Measurements from ENCODE around the gene ARX.

ARX gene

DNA sequence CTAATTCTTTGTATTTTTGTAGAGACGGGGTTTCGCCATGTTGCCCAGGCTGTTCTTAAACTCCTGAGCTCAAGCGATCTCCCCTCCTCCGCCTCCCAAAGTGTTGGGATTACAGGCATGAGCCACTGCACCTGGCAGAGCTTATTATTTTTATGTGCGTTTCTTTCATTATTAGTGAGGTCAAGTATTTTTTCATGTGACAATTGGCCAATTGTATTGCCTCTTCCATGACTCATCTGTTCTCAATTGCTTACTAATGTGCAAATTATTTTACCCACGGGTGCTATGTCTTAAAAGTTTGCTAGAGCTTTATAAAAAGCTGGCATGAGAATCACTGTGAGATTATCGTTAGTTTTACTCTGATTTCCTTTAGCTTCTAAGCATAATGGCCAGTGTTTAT lies 13.0 kb upstream of the ARX start:
- no peaks in the 10 kb centered on the region for H3K36me3 ChIP-seq (ENCODE audit: control insufficient read depth in 2 of 2, insufficient read depth in 2 of 2, low read length in 2 of 2)
- H3K27ac ChIP-seq (ENCODE audit: low read depth in 2 of 2, low read length in 2 of 2): no peak overlapping the region
- peaks cover 5 to 8% of the 10 kb centered on the region in 2 donors for H3K27me3 ChIP-seq (ENCODE audit: control insufficient read depth in 2 of 2, insufficient read depth in 2 of 2, low read length in 2 of 2)
- H3K9me3 ChIP-seq (ENCODE audit: control insufficient read depth in 2 of 2, low read length in 2 of 2): no peaks in the 10 kb centered on the region
- H3K4me1 ChIP-seq (ENCODE audit: control insufficient read depth in 2 of 2, insufficient read depth in 2 of 2, low read length in 2 of 2): no peaks in the 10 kb centered on the region
- no peak overlapping the region for H3K9ac ChIP-seq (ENCODE audit: low read depth in 1 of 2, low read length in 2 of 2)
- no peak overlapping the region for H3K4me3 ChIP-seq (ENCODE audit: low read length in 2 of 2)

DNA sequence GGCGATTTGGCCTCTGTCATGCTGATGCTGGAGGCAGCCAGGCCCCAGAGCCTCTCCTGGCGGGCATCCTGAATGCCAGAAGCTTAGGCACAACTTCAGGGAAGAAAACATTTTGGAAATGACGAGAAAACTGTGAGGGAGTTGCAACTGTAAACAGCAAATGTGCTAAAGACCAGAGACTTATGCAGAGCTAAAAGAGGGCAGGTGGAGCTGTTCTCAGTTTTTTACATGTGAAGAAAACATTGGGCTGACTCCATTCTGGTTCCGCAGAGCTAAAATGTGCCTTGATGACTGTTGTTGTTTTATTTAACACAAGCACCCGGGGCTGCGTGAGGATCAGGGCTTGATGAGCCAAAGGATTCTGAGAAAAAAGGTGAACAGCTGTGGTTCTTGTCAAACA lies 10.8 kb upstream of the ARX start:
- no peak overlapping the region for H3K4me3 ChIP-seq (ENCODE audit: low read length in 2 of 2)
- peaks cover 20 to 23% of the 10 kb centered on the region in 2 donors for H3K27me3 ChIP-seq (ENCODE audit: control insufficient read depth in 2 of 2, insufficient read depth in 2 of 2, low read length in 2 of 2)
- no peaks in the 10 kb centered on the region for H3K36me3 ChIP-seq (ENCODE audit: control insufficient read depth in 2 of 2, insufficient read depth in 2 of 2, low read length in 2 of 2)
- no peak overlapping the region for H3K27ac ChIP-seq (ENCODE audit: low read depth in 2 of 2, low read length in 2 of 2)
- no peak overlapping the region for H3K9ac ChIP-seq (ENCODE audit: low read depth in 1 of 2, low read length in 2 of 2)
- no peaks in the 10 kb centered on the region for H3K4me1 ChIP-seq (ENCODE audit: control insufficient read depth in 2 of 2, insufficient read depth in 2 of 2, low read length in 2 of 2)
- H3K9me3 ChIP-seq (ENCODE audit: control insufficient read depth in 2 of 2, low read length in 2 of 2): no peaks in the 10 kb centered on the region

DNA sequence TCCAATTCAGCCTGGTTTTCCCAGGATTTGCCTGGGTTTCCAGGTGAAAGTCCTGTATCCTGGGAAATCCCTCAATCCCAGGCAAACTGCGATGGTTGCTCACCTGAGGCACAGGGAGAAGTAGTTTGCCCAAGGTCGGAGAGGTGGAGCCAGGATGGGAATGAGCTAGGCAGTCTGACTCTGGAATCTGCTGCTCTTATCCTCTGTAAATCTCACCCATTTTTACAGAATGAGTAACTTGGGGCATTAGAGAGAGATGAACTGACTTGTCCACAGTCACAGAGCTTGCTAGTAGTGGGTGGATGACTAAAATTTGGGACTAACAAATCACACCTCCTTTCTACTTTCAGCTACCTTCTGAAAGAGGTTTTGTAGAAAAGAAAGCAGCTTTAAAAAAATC lies 9.8 kb upstream of the ARX start:
- Histone ChIP-seq H3K9me3 (ENCODE audit: control insufficient read depth in 2 of 2, low read length in 2 of 2) (no peaks in the 10 kb centered on the region), H3K9ac (ENCODE audit: low read depth in 1 of 2, low read length in 2 of 2) (no peak overlapping the region), H3K27ac (ENCODE audit: low read depth in 2 of 2, low read length in 2 of 2) (no peak overlapping the region), H3K36me3 (ENCODE audit: control insufficient read depth in 2 of 2, insufficient read depth in 2 of 2, low read length in 2 of 2) (no peaks in the 10 kb centered on the region), H3K27me3 (ENCODE audit: control insufficient read depth in 2 of 2, insufficient read depth in 2 of 2, low read length in 2 of 2) (peaks cover 29 to 32% of the 10 kb centered on the region in 2 donors), H3K4me3 (ENCODE audit: low read length in 2 of 2) (no peak overlapping the region), H3K4me1 (ENCODE audit: control insufficient read depth in 2 of 2, insufficient read depth in 2 of 2, low read length in 2 of 2) (peaks cover 1 to 2% of the 10 kb centered on the region in 2 donors)

DNA sequence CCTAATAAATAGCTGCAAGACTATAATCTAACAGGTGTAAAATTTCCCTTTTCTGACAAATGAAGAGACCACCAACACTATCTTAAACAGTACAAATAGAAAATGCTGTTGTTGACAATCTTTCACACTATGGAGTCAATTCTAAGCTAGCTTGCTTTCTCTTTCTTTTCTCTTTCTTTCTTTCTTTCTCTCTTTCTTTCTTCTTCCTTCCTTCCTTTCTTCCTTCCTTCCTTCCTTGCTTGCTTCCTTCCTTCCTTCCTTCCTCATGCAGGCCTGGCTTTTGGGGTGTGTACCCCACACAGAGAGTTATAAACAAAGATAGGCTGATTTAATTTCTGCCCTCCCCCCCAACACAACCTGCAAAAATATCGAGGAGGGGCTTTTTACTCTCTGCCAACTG lies 8.1 kb upstream of the ARX start:
- no peaks in the 10 kb centered on the region for H3K9me3 ChIP-seq (ENCODE audit: control insufficient read depth in 2 of 2, low read length in 2 of 2)
- H3K27me3 ChIP-seq (ENCODE audit: control insufficient read depth in 2 of 2, insufficient read depth in 2 of 2, low read length in 2 of 2): peaks cover 43 to 44% of the 10 kb centered on the region in 2 donors
- H3K36me3 ChIP-seq (ENCODE audit: control insufficient read depth in 2 of 2, insufficient read depth in 2 of 2, low read length in 2 of 2): no peaks in the 10 kb centered on the region
- H3K4me3 ChIP-seq (ENCODE audit: low read length in 2 of 2): no peak overlapping the region
- no peak overlapping the region for H3K27ac ChIP-seq (ENCODE audit: low read depth in 2 of 2, low read length in 2 of 2)
- H3K4me1 ChIP-seq (ENCODE audit: control insufficient read depth in 2 of 2, insufficient read depth in 2 of 2, low read length in 2 of 2): peaks cover 2 to 3% of the 10 kb centered on the region in 2 donors
- no peak overlapping the region for H3K9ac ChIP-seq (ENCODE audit: low read depth in 1 of 2, low read length in 2 of 2)

DNA sequence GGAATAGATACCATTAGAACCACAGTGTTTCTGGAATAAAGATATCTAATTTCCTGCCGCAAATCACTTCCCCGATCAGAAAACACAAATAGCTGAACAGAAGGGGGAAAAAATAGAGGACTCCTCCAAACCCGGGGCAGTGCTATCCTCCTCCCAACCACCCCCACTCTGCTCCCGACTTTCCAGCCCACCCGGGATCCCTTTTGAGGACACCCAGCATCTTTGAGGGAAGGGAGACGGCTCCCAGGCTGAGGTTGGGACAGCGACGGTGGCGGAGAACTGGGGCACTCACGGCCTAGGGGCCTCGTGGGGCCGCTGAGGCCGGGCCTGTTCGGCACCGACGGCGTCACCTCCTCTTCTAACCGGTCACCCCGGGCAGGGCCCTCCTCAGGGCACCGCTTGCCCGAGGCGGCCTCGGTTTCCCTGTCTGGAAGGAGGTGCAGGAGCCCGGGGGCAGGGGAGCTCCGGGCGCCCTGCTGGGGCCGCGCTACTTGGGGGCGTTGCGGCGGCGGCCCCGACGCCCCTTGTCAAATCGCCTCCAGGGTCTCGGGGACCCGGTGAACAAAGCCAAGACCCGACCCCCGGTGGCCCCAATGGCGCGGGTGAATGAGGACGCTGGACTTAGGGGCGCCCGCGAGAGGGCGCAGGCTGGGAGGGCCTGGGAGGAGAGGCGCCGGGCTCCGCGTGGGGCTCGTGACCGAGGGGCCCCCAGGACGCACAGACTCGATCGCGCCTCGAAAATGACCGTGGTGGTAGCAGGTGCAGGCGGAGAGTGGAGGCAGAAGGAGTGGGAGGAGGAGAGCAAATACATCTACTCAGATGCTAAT lies 6.9 kb upstream of the ARX start:
- peaks cover 49 to 53% of the 10 kb centered on the region in 2 donors for H3K27me3 ChIP-seq (ENCODE audit: control insufficient read depth in 2 of 2, insufficient read depth in 2 of 2, low read length in 2 of 2)
- no peak overlapping the region for H3K9ac ChIP-seq (ENCODE audit: low read depth in 1 of 2, low read length in 2 of 2)
- no peaks in the 10 kb centered on the region for H3K9me3 ChIP-seq (ENCODE audit: control insufficient read depth in 2 of 2, low read length in 2 of 2)
- H3K4me1 ChIP-seq (ENCODE audit: control insufficient read depth in 2 of 2, insufficient read depth in 2 of 2, low read length in 2 of 2): peaks cover 2 to 3% of the 10 kb centered on the region in 2 donors
- H3K27ac ChIP-seq (ENCODE audit: low read depth in 2 of 2, low read length in 2 of 2): no peak overlapping the region
- H3K36me3 ChIP-seq (ENCODE audit: control insufficient read depth in 2 of 2, insufficient read depth in 2 of 2, low read length in 2 of 2): no peaks in the 10 kb centered on the region
- no peak overlapping the region for H3K4me3 ChIP-seq (ENCODE audit: low read length in 2 of 2)

DNA sequence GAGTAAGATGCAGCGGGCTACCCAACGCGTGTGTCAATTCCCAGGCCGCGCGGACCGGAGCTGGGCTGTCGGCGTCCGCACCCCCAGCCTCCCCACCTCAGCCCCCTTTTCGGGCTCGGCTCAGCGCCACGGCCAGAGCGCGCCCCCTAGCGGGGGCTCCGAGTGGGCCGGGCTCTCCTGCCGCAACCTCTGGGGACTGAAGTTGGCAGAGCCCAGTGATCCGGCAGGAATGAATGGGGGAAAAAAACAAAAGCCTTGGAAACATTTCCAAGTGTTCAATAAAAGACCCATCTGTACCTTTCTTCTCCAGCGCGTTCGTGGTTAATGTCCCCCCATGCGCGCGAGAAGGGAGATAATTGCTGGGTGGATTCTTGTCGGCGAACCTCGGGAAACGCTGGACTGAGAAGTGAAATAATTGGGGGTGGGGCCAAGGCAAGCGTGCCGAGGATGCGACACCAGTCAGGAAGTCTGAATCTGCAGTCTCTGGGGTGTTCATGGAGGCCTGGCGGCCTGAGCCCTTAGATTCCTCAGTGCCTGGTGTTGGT lies 5.2 kb upstream of the ARX start:
- Histone ChIP-seq H3K36me3 (ENCODE audit: control insufficient read depth in 2 of 2, insufficient read depth in 2 of 2, low read length in 2 of 2) (no peaks in the 10 kb centered on the region), H3K4me1 (ENCODE audit: control insufficient read depth in 2 of 2, insufficient read depth in 2 of 2, low read length in 2 of 2) (peaks cover 2 to 3% of the 10 kb centered on the region in 2 donors), H3K27ac (ENCODE audit: low read depth in 2 of 2, low read length in 2 of 2) (no peak overlapping the region), H3K4me3 (ENCODE audit: low read length in 2 of 2) (no peak overlapping the region), H3K27me3 (ENCODE audit: control insufficient read depth in 2 of 2, insufficient read depth in 2 of 2, low read length in 2 of 2) (peaks cover 61 to 66% of the 10 kb centered on the region in 2 donors), H3K9ac (ENCODE audit: low read depth in 1 of 2, low read length in 2 of 2) (no peak overlapping the region), H3K9me3 (ENCODE audit: control insufficient read depth in 2 of 2, low read length in 2 of 2) (no peaks in the 10 kb centered on the region)

DNA sequence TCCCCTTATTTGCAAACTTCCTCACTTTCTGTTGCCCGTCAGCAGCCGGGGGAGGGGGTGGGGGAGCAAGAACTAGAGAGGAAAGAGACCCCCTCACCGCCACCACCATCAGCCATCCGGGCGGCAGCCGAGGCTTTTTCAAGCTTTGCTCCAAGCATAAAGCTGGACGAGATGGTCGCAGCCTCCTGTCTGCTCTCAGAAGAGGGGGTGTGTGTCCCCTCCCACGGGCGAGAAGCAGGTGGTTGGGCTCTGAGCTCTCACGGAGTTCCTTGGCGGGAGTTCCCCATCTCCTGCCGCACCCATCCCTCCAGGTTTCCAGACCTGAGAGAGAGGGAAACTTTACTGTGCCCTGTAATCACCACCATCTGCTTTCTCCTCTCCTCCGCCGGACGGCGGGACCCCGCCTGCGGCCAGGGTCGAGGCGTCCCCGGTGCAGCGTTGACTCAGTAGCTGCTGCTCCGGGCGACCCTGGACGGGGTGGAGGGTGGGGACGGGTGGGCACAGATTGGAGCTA lies 4.7 kb upstream of the ARX start:
- Histone ChIP-seq H3K4me1 (ENCODE audit: control insufficient read depth in 2 of 2, insufficient read depth in 2 of 2, low read length in 2 of 2) (peaks cover 2 to 3% of the 10 kb centered on the region in 2 donors), H3K36me3 (ENCODE audit: control insufficient read depth in 2 of 2, insufficient read depth in 2 of 2, low read length in 2 of 2) (no peaks in the 10 kb centered on the region), H3K9ac (ENCODE audit: low read depth in 1 of 2, low read length in 2 of 2) (no peak overlapping the region), H3K4me3 (ENCODE audit: low read length in 2 of 2) (no peak overlapping the region), H3K27me3 (ENCODE audit: control insufficient read depth in 2 of 2, insufficient read depth in 2 of 2, low read length in 2 of 2) (peaks cover 64% of the 10 kb centered on the region in 2 donors), H3K27ac (ENCODE audit: low read depth in 2 of 2, low read length in 2 of 2) (no peak overlapping the region), H3K9me3 (ENCODE audit: control insufficient read depth in 2 of 2, low read length in 2 of 2) (no peaks in the 10 kb centered on the region)

DNA sequence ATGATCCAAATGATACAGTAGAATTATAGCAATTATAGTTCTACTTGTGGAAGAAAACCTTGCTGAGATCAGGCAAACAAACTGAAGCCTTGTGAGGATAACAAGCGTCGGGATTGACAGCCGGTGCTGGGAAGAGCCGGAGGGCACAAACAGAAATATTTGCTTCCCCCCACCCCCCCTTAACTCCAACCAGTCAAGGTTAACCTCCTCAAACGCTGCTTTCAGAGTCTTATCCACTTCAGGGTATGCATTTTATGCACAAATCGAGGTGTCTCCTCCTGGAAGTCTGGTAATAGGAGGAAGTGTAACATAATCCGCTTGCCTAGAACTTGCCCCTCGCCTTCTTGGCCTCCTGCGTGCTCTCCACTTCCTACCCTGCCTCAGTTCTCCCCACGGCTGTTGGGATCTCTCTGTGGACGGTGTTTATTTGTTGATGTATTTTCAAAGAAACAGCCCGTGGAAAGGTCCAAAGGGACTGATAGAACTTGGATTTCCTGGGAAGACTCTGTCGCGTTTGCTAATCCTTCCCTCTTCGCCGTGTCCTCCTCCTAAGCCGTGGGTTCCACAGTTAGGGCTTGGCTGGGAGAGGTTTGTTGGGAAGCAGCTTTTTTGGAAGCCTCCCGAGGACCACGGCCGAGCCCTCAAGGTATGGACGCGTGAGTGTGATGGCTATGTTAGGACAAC lies 4.1 kb upstream of the ARX start:
- peaks cover 61 to 70% of the 10 kb centered on the region in 2 donors for H3K27me3 ChIP-seq (ENCODE audit: control insufficient read depth in 2 of 2, insufficient read depth in 2 of 2, low read length in 2 of 2)
- no peak overlapping the region for H3K9ac ChIP-seq (ENCODE audit: low read depth in 1 of 2, low read length in 2 of 2)
- H3K9me3 ChIP-seq (ENCODE audit: control insufficient read depth in 2 of 2, low read length in 2 of 2): no peaks in the 10 kb centered on the region
- peaks cover 2 to 3% of the 10 kb centered on the region in 2 donors for H3K4me1 ChIP-seq (ENCODE audit: control insufficient read depth in 2 of 2, insufficient read depth in 2 of 2, low read length in 2 of 2)
- no peak overlapping the region for H3K4me3 ChIP-seq (ENCODE audit: low read length in 2 of 2)
- no peaks in the 10 kb centered on the region for H3K36me3 ChIP-seq (ENCODE audit: control insufficient read depth in 2 of 2, insufficient read depth in 2 of 2, low read length in 2 of 2)
- no peak overlapping the region for H3K27ac ChIP-seq (ENCODE audit: low read depth in 2 of 2, low read length in 2 of 2)

DNA sequence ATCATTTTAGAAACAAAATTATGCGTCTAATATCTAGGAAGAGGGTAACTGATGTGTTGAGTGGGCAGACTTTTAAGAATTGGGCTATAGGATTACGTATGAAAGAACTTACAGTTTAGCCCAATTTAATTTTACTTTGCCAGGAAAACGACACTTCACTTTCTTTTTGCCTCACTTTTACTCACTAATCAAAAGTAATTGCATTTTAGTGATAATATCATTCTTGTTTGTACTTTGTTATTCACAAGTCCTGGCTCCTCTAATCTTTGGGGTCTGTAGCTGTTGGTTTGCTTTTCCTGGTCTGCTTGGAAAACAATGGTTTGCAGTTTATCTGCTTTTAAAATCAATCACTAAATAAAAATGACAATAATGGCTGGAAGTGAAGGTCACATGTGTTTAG lies 2.9 kb upstream of the ARX start:
- Histone ChIP-seq H3K27ac (ENCODE audit: low read depth in 2 of 2, low read length in 2 of 2) (no peak overlapping the region), H3K36me3 (ENCODE audit: control insufficient read depth in 2 of 2, insufficient read depth in 2 of 2, low read length in 2 of 2) (no peaks in the 10 kb centered on the region), H3K9me3 (ENCODE audit: control insufficient read depth in 2 of 2, low read length in 2 of 2) (no peaks in the 10 kb centered on the region), H3K9ac (ENCODE audit: low read depth in 1 of 2, low read length in 2 of 2) (no peak overlapping the region), H3K4me1 (ENCODE audit: control insufficient read depth in 2 of 2, insufficient read depth in 2 of 2, low read length in 2 of 2) (peaks cover 2 to 3% of the 10 kb centered on the region in 2 donors), H3K4me3 (ENCODE audit: low read length in 2 of 2) (no peak overlapping the region), H3K27me3 (ENCODE audit: control insufficient read depth in 2 of 2, insufficient read depth in 2 of 2, low read length in 2 of 2) (peaks cover 61 to 67% of the 10 kb centered on the region in 2 donors)

DNA sequence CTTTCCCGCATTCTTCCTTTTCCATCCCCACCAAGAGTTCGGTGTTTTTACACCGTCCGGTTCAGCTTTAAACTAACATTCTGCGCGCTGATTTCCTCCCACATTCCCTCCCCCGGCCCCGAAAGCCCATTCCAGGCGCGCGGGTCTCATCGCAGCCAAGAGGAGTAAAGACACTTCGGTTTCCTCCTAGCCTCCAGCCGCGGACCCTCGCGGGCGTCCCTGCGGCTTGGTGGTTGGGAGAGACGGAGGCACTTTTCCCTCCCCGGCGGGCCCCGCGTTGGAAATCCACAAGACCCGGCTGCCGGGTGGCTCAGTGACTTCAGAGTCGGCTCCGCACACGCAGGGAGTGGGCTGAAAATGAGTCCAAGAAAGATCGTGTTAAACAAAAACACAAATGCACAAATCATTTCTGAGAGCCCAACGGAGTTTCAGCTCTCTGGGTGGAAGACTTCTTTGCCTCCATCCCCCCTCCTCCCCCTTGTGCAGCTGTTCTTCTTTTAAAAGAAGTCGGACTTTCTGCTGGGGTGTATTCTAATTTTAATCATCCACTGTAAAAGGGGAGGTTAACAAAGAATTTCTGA lies 2.0 kb upstream of the ARX start:
- Histone ChIP-seq H3K27me3 (ENCODE audit: control insufficient read depth in 2 of 2, insufficient read depth in 2 of 2, low read length in 2 of 2) (peaks cover 58 to 67% of the 10 kb centered on the region in 2 donors), H3K4me1 (ENCODE audit: control insufficient read depth in 2 of 2, insufficient read depth in 2 of 2, low read length in 2 of 2) (peaks cover 2 to 3% of the 10 kb centered on the region in 2 donors), H3K9ac (ENCODE audit: low read depth in 1 of 2, low read length in 2 of 2) (no peak overlapping the region), H3K9me3 (ENCODE audit: control insufficient read depth in 2 of 2, low read length in 2 of 2) (no peaks in the 10 kb centered on the region), H3K36me3 (ENCODE audit: control insufficient read depth in 2 of 2, insufficient read depth in 2 of 2, low read length in 2 of 2) (no peaks in the 10 kb centered on the region), H3K27ac (ENCODE audit: low read depth in 2 of 2, low read length in 2 of 2) (no peak overlapping the region), H3K4me3 (ENCODE audit: low read length in 2 of 2) (no peak overlapping the region)

Measured in mucosa of rectum (tissue), 2 donors.